GM03348 (cell line): ENCODE results near the gene ZDHHC17.

Experiments used
- DNase-seq: peaks from one replicate; pipeline ENCODE4 v3.0.0; 2012; ENCODE audit warnings: low spot score

ZDHHC17 gene

GRCh38 chr12:76820888-76821482 lies 57.1 kb downstream of the ZDHHC17 start:
- peak; percentile 66 for DNase-seq

GRCh38 chr12:76830436-76830835 lies 66.5 kb downstream of the ZDHHC17 start:
- peak; percentile 39 for DNase-seq

GRCh38 chr12:76836633-76837032 lies 72.7 kb downstream of the ZDHHC17 start:
- DNase-seq = no peak

- DNase-seq = no peak
These were observed 83.3 kb downstream of the ZDHHC17 start for GRCh38 chr12:76847260-76847659.

- DNase-seq = no peak
These were observed 84.2 kb downstream of the ZDHHC17 start for GRCh38 chr12:76848132-76848531.

- DNase-seq = no peak
These were observed 88.2 kb downstream of the ZDHHC17 start for GRCh38 chr12:76852106-76852505.

GRCh38 chr12:76855271-76855670 lies 91.4 kb downstream of the ZDHHC17 start:
- no peak for DNase-seq

GRCh38 chr12:76856018-76856644 lies 92.2 kb downstream of the ZDHHC17 start:
- DNase-seq = no peak

- DNase-seq = no peak
These were observed 95.7 kb downstream of the ZDHHC17 start for GRCh38 chr12:76859611-76860010.

- no peak for DNase-seq
These were observed 96.3 kb downstream of the ZDHHC17 start for GRCh38 chr12:76860256-76860655.

- peak; percentile 85 for DNase-seq
These were observed 99.2 kb downstream of the ZDHHC17 start for GRCh38 chr12:76863005-76863670.

GRCh38 chr12:76863837-76864236 lies 99.9 kb downstream of the ZDHHC17 start:
- DNase-seq = peak; percentile 48

- DNase-seq = no peak
These were observed 101.0 kb downstream of the ZDHHC17 start for GRCh38 chr12:76864791-76865400.

GRCh38 chr12:76866151-76866567 lies 102.2 kb downstream of the ZDHHC17 start:
- DNase-seq = peak; percentile 25

GRCh38 chr12:76866726-76867125 lies 102.8 kb downstream of the ZDHHC17 start:
- peak; percentile 59 for DNase-seq

- DNase-seq = no peak
These were observed 107.2 kb downstream of the ZDHHC17 start for GRCh38 chr12:76871082-76871481.

- peak; percentile 23 for DNase-seq
These were observed 107.8 kb downstream of the ZDHHC17 start for GRCh38 chr12:76871742-76872141.

GRCh38 chr12:76872415-76872814 lies 108.5 kb downstream of the ZDHHC17 start:
- DNase-seq = no peak

GRCh38 chr12:76874027-76874426 lies 110.1 kb downstream of the ZDHHC17 start:
- no peak for DNase-seq

GRCh38 chr12:76874491-76875190 lies 110.7 kb downstream of the ZDHHC17 start:
- DNase-seq = no peak

GRCh38 chr12:76876696-76877229 lies 112.8 kb downstream of the ZDHHC17 start:
- DNase-seq = no peak
